ENCODE data around the gene PACS2.
A peak's percentile ranks its signal among the peaks of the same experiment; 100 is the strongest.
"Not testable (repeated sequence)": the region's sequence is repeated elsewhere in the genome, so short reads cannot be mapped to it uniquely, and the experiment has no call there.

PACS2 gene

GRCh38 chr14:105288936-105289335 is 25.6 kb upstream of the PACS2 start:
- not testable (repeated sequence) for DNase-seq (ENCODE audit: low read depth)

GRCh38 chr14:105290621-105291346 is 23.8 kb upstream of the PACS2 start:
- no peak for DNase-seq (ENCODE audit: low read depth)

GRCh38 chr14:105292826-105293711 is 21.5 kb upstream of the PACS2 start:
- DNase-seq (ENCODE audit: low read depth): no peak

GRCh38 chr14:105294142-105294597 is 20.4 kb upstream of the PACS2 start:
- DNase-seq (ENCODE audit: low read depth): no peak

- DNase-seq (ENCODE audit: low read depth): not testable (repeated sequence)
Measured at GRCh38 chr14:105297311-105297710, 17.2 kb upstream of the PACS2 start.

GRCh38 chr14:105299654-105300541 is 14.7 kb upstream of the PACS2 start:
- DNase-seq (ENCODE audit: low read depth): no peak

- DNase-seq (ENCODE audit: low read depth): no peak
Measured at GRCh38 chr14:105300542-105301102, 13.9 kb upstream of the PACS2 start, which contains the start of gene BRF1. BRF1 (minus strand) TSS chr14:105301001; CDS start chr14:105300629, 372 bp downstream.

- DNase-seq (ENCODE audit: low read depth): peak; percentile 58
Measured at GRCh38 chr14:105301103-105301914, 13.2 kb upstream of the PACS2 start.

- DNase-seq (ENCODE audit: low read depth): not testable (repeated sequence)
Measured at GRCh38 chr14:105301915-105302249, 12.7 kb upstream of the PACS2 start.

- DNase-seq (ENCODE audit: low read depth): no peak
Measured at GRCh38 chr14:105303949-105304348, 10.6 kb upstream of the PACS2 start.

GRCh38 chr14:105304565-105304964 is 10.0 kb upstream of the PACS2 start:
- DNase-seq (ENCODE audit: low read depth): no peak

GRCh38 chr14:105305345-105305744 is 9.2 kb upstream of the PACS2 start:
- no peak for DNase-seq (ENCODE audit: low read depth)

GRCh38 chr14:105305791-105306190 is 8.8 kb upstream of the PACS2 start:
- DNase-seq (ENCODE audit: low read depth): no peak

GRCh38 chr14:105307052-105307727 is 7.4 kb upstream of the PACS2 start:
- DNase-seq (ENCODE audit: low read depth): no peak

- no peak for DNase-seq (ENCODE audit: low read depth)
Measured at GRCh38 chr14:105309371-105309770, 5.2 kb upstream of the PACS2 start.

- no peak for DNase-seq (ENCODE audit: low read depth)
Measured at GRCh38 chr14:105311838-105312237, 2.7 kb upstream of the PACS2 start.

GRCh38 chr14:105312973-105313372 is 1.6 kb upstream of the PACS2 start:
- DNase-seq (ENCODE audit: low read depth): no peak

- DNase-seq (ENCODE audit: low read depth): no peak
Measured at GRCh38 chr14:105313381-105314286, 914 bp upstream of the PACS2 start.

- no peak for DNase-seq (ENCODE audit: low read depth)
Measured at GRCh38 chr14:105315211-105315721, 718 bp downstream of the PACS2 start.

Data from HS-5 (cell line).